Measurements from ENCODE around the gene MCOLN2. TPM values are rescaled to one million over a fixed set of nuclear protein-coding genes. Genes with fewer than 3 reads are reported as not detected.

Gene MCOLN2
- total and polyA plus RNA-seq, 2 of the 8 experiments (the other 6 are each of a cell fraction or from before 2014, with no cell fraction given): 1.7 to 6.1 TPM

DNA sequence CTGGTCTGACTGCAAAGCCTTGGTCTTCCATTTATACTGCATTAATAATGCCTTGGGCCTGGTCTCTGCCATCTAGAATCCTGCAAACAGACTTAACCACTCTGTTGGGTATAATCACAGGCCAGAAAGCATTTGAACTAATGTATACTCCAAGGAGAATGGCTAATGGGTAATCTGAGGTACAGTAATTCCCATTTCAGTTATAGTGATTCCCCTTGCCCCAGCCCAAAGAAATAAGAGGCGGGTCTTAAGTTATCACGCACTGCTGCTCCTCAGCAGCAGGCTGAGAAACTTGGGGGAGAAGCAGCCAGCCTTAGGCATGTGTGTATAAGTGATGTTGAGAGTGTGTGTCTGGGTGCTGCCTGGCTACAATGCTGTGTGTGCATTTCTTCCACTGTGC, 106.3 kb downstream of the MCOLN2 start:
- Histone ChIP-seq H3K14ac (ENCODE audit: insufficient read length) (no peak overlapping the region), H3K4me1 (replicated peaks in 1 of 4; ENCODE audit: control insufficient read depth in 3 of 4, insufficient read depth in 4 of 4, low read length in 3 of 4) (peaks cover 0 to 20% (median 4%) of the 10 kb centered on the region in 4 experiments; a peak in 3 of 7 replicates), H3K18ac (ENCODE audit: extremely low read depth, low read length) (no peak overlapping the region), H3K27me3 (replicated peaks in 1 of 4; ENCODE audit: control insufficient read depth in 3 of 4, extremely low read depth in 1 of 4, insufficient read depth in 3 of 4, low read length in 3 of 4) (peaks cover 0 to 13% (median 7%) of the 10 kb centered on the region in 4 experiments; a peak in 5 of 7 replicates), H4K8ac (ENCODE audit: extremely low read depth, insufficient read depth, low read length) (no peak overlapping the region), H3K9me3 (ENCODE audit: insufficient read depth in 2 of 2, low read depth in 1 of 2, low read length in 1 of 2) (no peaks in the 10 kb centered on the region), H2BK15ac (ENCODE audit: low read length) (no peak overlapping the region), H3K56ac (replicated peaks; ENCODE audit: insufficient read length, low read depth, low read length) (no peak overlapping the region), H2BK5ac (ENCODE audit: low read depth, low read length) (no peak overlapping the region), H3K4me2 (ENCODE audit: insufficient read depth in 1 of 2, low read depth in 2 of 2, low read length in 2 of 2) (no peak overlapping the region; a peak in 1 of 4 replicates), H3K27ac (ENCODE audit: low read depth, low read length) (no peak overlapping the region), H3K79me1 (ENCODE audit: low read depth, low read length) (0 out of 2 replicates have a peak, but pooled peaks cover under 1% of the 10 kb centered on the region), H4K5ac (ENCODE audit: insufficient read length, low read depth, low read length) (no peak overlapping the region), H3K4ac (replicated peaks; ENCODE audit: insufficient read length, low read depth, low read length) (no peak overlapping the region), H3K4me3 (ENCODE audit: extremely low read depth in 1 of 4, insufficient read depth in 2 of 4, low read depth in 3 of 4, low read length in 4 of 4) (no peak overlapping the region), H2AFZ (ENCODE audit: low read length) (no peak overlapping the region), H3K23me2 (ENCODE audit: low read depth, low read length) (peaks cover 7% of the 10 kb centered on the region; the same call in 1 of the 2 replicates), H3K36me3 (ENCODE audit: control insufficient read depth in 2 of 4, insufficient read depth in 4 of 4, low read length in 3 of 4) (no peaks in the 10 kb centered on the region; a peak in 1 of 8 replicates), H3K9ac (replicated peaks in 1 of 4; ENCODE audit: extremely low read depth in 1 of 4, low read depth in 3 of 4, low read length in 3 of 4) (no peak overlapping the region), H3K79me2 (ENCODE audit: control insufficient read depth in 1 of 2, insufficient read depth in 2 of 2, low read length in 2 of 2) (peaks cover 0 to 28% of the 10 kb centered on the region in 2 experiments; a peak in 3 of 4 replicates), H3K23ac (ENCODE audit: insufficient read length) (no peak overlapping the region), H2BK120ac (replicated peaks; ENCODE audit: low read depth, low read length) (no peak overlapping the region), H4K20me1 (replicated peaks in 1 of 2; ENCODE audit: control insufficient read depth in 1 of 2, insufficient read depth in 2 of 2, low read length in 2 of 2) (peaks cover 0 to under 1% of the 10 kb centered on the region in 2 experiments), H4K91ac (replicated peaks; ENCODE audit: insufficient read length, low read length) (no peak overlapping the region), H2AK5ac (ENCODE audit: low read depth, low read length) (no peak overlapping the region), H2BK12ac (ENCODE audit: low read depth, low read length) (no peak overlapping the region), H2BK20ac (ENCODE audit: low read length) (no peak overlapping the region)
- FAIRE-seq (no peak), DNase-seq (ENCODE audit: low read depth in 1 of 2, low spot score in 2 of 2) (no peak)
- CTCF ChIA-PET (ENCODE audit: partially characterized antibody): interaction anchor here (0.6 kb wide), 2 partner anchors 14 to 792 kb away, joined by 3 to 4 read pairs; no protein-coding TSS in a partner anchor
- 86% methylated on average over 2 of the region's 2 CpGs; no CpG with 5 or more reads in 1 of the 2 experiments for WGBS, 2 experiments (ENCODE audit: extremely low coverage in 1 of 2, insufficient coverage in 1 of 2, insufficient read length in 1 of 2, insufficient replicate concordance in 2 of 2, low coverage in 1 of 2, low lambda C conversion rate in 2 of 2, missing lambda C conversion rate in 1 of 2)
- POLR2A ChIA-PET (ENCODE audit: partially characterized antibody): no interaction called here
- no peak for TF ChIP-seq JUND (IDR thresholded peaks at IDR 0.05; ENCODE audit: low read length)
- TF ChIP-seq RNF2 (IDR thresholded peaks at IDR 0.05; ENCODE audit: borderline replicate concordance, low read depth, low read length, missing control alignments, poor library complexity, severe bottlenecking): no peak
- TF ChIP-seq GABPA (IDR thresholded peaks at IDR 0.05; ENCODE audit: borderline replicate concordance, insufficient read depth, low read length): no peak
- no peak for TF ChIP-seq CTCF (IDR thresholded peaks at IDR 0.05; ENCODE audit: control extremely low read depth in 1 of 3, insufficient read depth in 1 of 3, low read depth in 1 of 3, low read length in 3 of 3)
- TF ChIP-seq TAF1 (IDR thresholded peaks at IDR 0.05; ENCODE audit: low read depth, low read length): no peak
- no peak for TF ChIP-seq SP1 (IDR thresholded peaks at IDR 0.05; ENCODE audit: low read depth, low read length)
- TF ChIP-seq MAX (IDR thresholded peaks at IDR 0.05): no peak
- no peak for TF ChIP-seq TAF7 (optimal IDR thresholded peaks at IDR 0.05; ENCODE audit: borderline replicate concordance, low read depth, low read length)
- TF ChIP-seq CREB1 (IDR thresholded peaks at IDR 0.05): no peak
- TF ChIP-seq SIRT6 (IDR thresholded peaks at IDR 0.05; ENCODE audit: low read length): no peak
- TF ChIP-seq KDM4A (IDR thresholded peaks at IDR 0.05; ENCODE audit: low read depth, low read length, severe bottlenecking): no peak

Measured in H1 (cell line).